ENCODE data around the gene MARVELD3.
"Not testable (repeated sequence)": the region's sequence is repeated elsewhere in the genome, so short reads cannot be mapped to it uniquely, and the experiment has no call there.

The MARVELD3 gene

DNA sequence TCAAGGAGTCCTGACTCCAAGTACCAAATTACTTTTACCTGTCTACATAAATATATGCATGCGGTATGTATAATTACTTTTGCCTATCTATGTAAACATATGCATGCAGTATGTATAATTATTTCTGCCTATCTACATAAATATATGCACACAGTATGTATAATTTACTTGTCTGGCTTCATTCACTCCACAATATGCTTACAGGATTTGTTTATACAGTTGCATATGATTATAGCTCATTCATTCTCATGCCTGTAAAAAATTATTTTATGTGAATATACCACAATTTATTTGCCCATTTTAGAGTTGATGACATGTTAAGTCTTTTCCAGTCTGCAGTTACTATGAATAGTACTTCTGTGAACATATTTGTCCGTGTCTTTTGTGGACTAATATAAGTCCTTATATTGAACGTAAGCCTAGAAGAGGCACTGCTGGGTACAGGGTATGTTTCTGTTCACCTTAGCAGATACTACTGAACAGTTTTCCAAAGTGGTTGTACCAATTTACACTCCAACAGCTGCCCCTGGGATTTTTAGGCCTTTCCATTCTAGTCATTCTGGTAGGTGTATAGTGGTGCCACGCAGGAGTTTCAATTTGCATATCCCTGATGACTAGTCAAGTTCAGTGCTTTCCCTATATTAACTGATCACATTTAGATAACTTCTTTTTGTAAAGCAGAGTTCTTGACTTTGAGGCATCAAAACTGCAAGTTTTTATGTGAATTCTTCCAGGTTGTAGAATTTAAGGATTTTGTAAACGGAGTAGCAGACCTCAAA is 47.0 kb downstream of the MARVELD3 start:
- no peak for DNase-seq

DNA sequence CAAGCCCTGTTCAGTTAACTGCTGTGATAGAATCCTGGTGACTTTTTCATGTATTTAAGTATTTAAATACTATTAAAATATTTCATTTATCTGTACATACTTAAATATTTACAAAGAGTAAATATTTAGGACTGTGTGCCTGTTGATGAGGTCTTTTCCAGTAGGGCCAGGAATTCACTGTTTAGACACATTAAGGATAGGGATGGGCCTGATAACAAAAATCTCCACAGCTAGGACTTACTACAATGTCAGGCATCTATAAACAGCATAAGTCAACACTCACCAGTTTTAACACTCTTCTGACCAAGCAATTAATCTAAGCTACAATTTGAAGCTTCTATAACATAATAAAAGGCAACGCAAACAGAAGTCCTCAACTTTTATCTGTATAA is 47.6 kb downstream of the MARVELD3 start:
- DNase-seq = no peak

DNA sequence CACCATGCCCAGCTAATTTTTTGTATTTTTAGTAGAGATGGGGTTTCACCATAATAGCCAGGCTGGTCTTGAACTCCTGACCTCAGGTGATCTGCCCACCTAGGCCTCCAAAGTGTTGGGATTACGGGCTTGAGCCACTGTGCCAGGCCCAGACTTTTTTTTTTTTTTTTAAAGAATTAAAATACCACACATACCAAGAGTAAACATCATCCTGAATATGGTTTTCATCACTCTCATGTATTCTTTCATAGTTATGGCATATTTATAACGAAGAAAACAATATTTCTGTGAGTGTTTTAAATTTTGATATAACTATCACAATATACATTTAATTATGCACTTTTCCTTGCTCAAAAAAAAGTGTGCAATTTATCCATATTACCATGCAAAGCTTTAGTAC is 48.2 kb downstream of the MARVELD3 start:
- no peak for DNase-seq

DNA sequence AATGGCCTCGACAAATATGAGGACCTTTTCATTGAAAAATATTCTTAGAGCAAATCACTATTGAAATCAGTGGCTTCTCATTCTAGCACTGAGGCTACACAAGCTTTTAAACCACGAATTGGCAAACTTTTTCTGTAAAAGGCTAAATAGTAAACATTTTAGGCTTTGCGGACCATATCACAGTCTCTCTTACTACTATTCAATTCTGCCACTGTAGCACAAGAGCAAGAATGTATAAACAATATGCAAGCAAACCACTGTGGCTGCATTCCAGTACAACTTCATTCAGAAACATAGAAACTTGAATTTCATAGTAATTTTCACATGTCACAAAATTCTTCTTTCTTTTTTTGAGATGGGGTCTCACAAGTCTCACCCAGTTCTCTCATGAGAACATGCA is 49.4 kb downstream of the MARVELD3 start:
- DNase-seq = no peak

DNA sequence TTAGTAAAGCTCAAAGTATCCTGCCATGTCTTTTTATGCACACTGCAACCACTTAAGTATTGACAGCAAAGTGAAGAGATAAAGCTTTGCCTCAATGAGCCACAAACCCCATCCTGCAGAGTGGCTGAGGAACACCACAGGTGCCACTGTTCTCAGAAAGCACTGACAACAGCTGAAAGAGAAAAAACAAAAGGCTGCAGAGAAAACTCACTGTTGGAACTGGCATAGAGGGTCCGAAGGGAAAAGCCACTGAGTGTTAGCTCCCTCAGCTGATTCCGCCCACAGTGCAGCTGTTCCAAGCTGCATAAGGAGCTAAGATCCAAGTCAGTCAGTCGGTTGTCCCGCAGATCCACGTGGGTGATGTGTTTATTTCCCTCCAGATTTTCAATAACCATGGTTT is 50.3 kb downstream of the MARVELD3 start:
- no peak for DNase-seq

DNA sequence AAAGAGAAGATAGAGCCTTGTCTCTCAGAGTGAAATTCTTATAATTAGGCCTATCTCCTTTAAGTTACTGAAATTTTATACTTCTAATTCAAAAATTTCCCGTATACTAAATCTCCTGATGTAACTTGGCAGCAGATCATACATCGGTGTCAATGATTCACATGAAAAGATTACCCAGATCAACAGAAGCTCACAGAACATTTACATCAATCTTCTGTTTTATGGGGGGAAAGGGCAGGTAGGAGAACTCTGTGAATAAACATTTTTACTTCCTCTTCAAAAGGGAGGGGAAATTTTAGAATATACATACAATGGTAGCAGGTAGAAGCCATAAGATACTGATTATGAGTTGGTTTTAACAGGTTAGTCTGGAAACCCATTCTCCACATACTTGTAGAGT is 55.4 kb downstream of the MARVELD3 start:
- no peak for DNase-seq

DNA sequence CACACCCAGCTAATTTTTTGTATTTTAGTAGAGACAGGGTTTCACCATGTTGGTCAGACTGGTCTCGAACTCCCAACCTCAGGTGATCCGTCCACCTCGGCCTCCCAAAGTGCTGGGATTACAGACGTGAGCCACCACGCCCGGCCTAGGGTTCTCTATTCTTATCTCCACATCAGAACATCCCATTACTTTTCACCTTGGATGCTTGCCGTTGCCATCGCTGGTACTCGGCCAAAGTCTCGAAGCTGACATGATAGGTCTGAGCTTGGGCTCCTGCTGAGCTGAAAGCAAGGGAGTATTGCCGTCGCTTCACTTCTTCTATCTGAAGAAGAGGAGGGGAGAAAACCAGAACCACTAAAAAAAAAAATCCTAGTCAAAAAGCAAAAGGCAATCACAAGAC is 58.3 kb downstream of the MARVELD3 start:
- DNase-seq = not testable (repeated sequence)

Data from stimulated activated CD4-positive, alpha-beta T cell treated with anti-CD3 and anti-CD28 coated beads, Interleukin-2, amount 100 ng/mL, for 24 hours (primary cell).